WTC11 (cell line): ENCODE results near the gene TES.
A peak's percentile ranks its signal among the peaks of the same experiment; 100 is the strongest.

Source experiments
- ARID4B ChIP-seq: sonication (generic); formaldehyde crosslinking; IDR thresholded peaks from 2 replicates; pipeline ENCODE4 v1.8.0; 2023; ENCODE audit warnings: missing genetic modification reagents, mild to moderate bottlenecking, borderline replicate concordance
- CREB1 ChIP-seq: sonication (generic); formaldehyde crosslinking; IDR thresholded peaks from 2 replicates; pipeline ENCODE4 v1.8.0; 2023; ENCODE audit warnings: mild to moderate bottlenecking, missing genetic modification reagents
- CTCF ChIP-seq: fragments of 200-600 bp; IDR thresholded peaks from 2 replicates; pipeline ENCODE4 v1.8.0; 2022; ENCODE audit warnings: antibody characterized with exemption
- FOXJ3 ChIP-seq: sonication (generic); formaldehyde crosslinking; IDR thresholded peaks from 2 replicates; pipeline ENCODE4 v1.9.0; 2021; ENCODE audit warnings: missing genetic modification reagents, mild to moderate bottlenecking, borderline replicate concordance
- FOXP1 ChIP-seq: sonication (generic); formaldehyde crosslinking; IDR thresholded peaks from 2 replicates; pipeline ENCODE4 v1.8.0; 2022; ENCODE audit warnings: missing genetic modification reagents, mild to moderate bottlenecking, moderate library complexity, borderline replicate concordance
- MYBL2 ChIP-seq: sonication (generic); formaldehyde crosslinking; IDR thresholded peaks from 2 replicates; pipeline ENCODE4 v1.8.1; 2023; ENCODE audit warnings: mild to moderate bottlenecking, moderate library complexity, missing genetic modification reagents
- NFYB ChIP-seq: sonication (generic); formaldehyde crosslinking; conservative IDR thresholded peaks from 2 replicates; pipeline ENCODE4 v1.8.0; 2022; ENCODE audit warnings: low read depth, missing genetic modification reagents
- SP1 ChIP-seq: sonication (generic); formaldehyde crosslinking; conservative IDR thresholded peaks from 2 replicates; pipeline ENCODE4 v1.8.1; 2022; ENCODE audit warnings: missing genetic modification reagents
- TEAD4 ChIP-seq: sonication (generic); formaldehyde crosslinking; IDR thresholded peaks from 2 replicates; pipeline ENCODE4 v1.8.0; 2022; ENCODE audit warnings: mild to moderate bottlenecking, missing genetic modification reagents
- USF2 ChIP-seq: sonication (generic); formaldehyde crosslinking; IDR thresholded peaks from 2 replicates; pipeline ENCODE4 v1.8.1; 2023; ENCODE audit warnings: mild to moderate bottlenecking, missing genetic modification reagents, moderate library complexity
- ZNF232 ChIP-seq: sonication (generic); formaldehyde crosslinking; IDR thresholded peaks from 2 replicates; pipeline ENCODE4 v1.8.0; 2022; ENCODE audit warnings: mild to moderate bottlenecking, missing genetic modification reagents
- ZNF263 ChIP-seq: sonication (generic); formaldehyde crosslinking; IDR thresholded peaks from 2 replicates; pipeline ENCODE4 v1.8.1; 2022; ENCODE audit warnings: low read depth, mild to moderate bottlenecking, moderate library complexity, missing genetic modification reagents

GRCh38 chr7:116211006-116211912 lies 920 bp downstream of the TES start:
- no peak for TF ChIP-seq NFYB (CRISPR knock-in tag)
- TF ChIP-seq CTCF, result no peak
- 0 out of 2 replicates have a peak, but pooled peaks have one; percentile 22 for TF ChIP-seq SP1 (CRISPR knock-in tag)
- no peak for TF ChIP-seq CREB1 (CRISPR knock-in tag)
- no peak for TF ChIP-seq FOXJ3 (CRISPR knock-in tag)
- no peak for TF ChIP-seq USF2 (CRISPR knock-in tag)
- TF ChIP-seq FOXP1 (CRISPR knock-in tag), result no peak
- no peak for TF ChIP-seq MYBL2
- TF ChIP-seq ZNF232 (CRISPR knock-in tag), result no peak
- TF ChIP-seq ARID4B, result no peak
- no peak for TF ChIP-seq ZNF263 (CRISPR knock-in tag)
- no peak for TF ChIP-seq TEAD4 (CRISPR knock-in tag)
